Stimulated activated CD4-positive, alpha-beta T cell treated with anti-CD3 and anti-CD28 coated beads, Interleukin-2, amount 100 ng/mL, for 48 hours (primary cell): ENCODE data around the gene RASAL1.
A peak's percentile ranks its signal among the peaks of the same experiment; 100 is the strongest.

ENCODE experiments used
- DNase-seq, 2 donors: peaks; one replicate each; pipeline ENCODE4 v3.0.0-alpha.2; 2020

RASAL1 gene

GRCh38 chr12:113162102-113163029 lies 26.8 kb upstream of the RASAL1 start:
- no peak for DNase-seq

GRCh38 chr12:113161415-113162016 lies 26.0 kb upstream of the RASAL1 start:
- no peak for DNase-seq

- DNase-seq, result no peak
Measured at GRCh38 chr12:113159937-113160336, 24.4 kb upstream of the RASAL1 start.

- DNase-seq, result no peak
Measured at GRCh38 chr12:113158439-113159203, 23.1 kb upstream of the RASAL1 start.

GRCh38 chr12:113157218-113157859 lies 21.8 kb upstream of the RASAL1 start:
- no peak for DNase-seq

- no peak for DNase-seq
Measured at GRCh38 chr12:113155646-113156045, 20.1 kb upstream of the RASAL1 start.

- DNase-seq, result no peak
Measured at GRCh38 chr12:113155060-113155459, 19.5 kb upstream of the RASAL1 start.

GRCh38 chr12:113154351-113154973 lies 18.9 kb upstream of the RASAL1 start:
- peak in 1 of 2 donors; percentile 25 for DNase-seq

- DNase-seq, result peak; percentile 44 to 53
Measured at GRCh38 chr12:113152835-113153814, 17.6 kb upstream of the RASAL1 start.

- no peak for DNase-seq
Measured at GRCh38 chr12:113152196-113152834, 16.8 kb upstream of the RASAL1 start.

- DNase-seq, result no peak
Measured at GRCh38 chr12:113151655-113152054, 16.1 kb upstream of the RASAL1 start.

GRCh38 chr12:113149361-113150150 lies 14.0 kb upstream of the RASAL1 start, which contains the start of gene CFAP73:
Gene CFAP73 (plus strand): TSS chr12:113149724. CDS start chr12:113149858, 134 bp downstream.
- no peak for DNase-seq

GRCh38 chr12:113146999-113147398 lies 11.4 kb upstream of the RASAL1 start:
- DNase-seq, result no peak

- DNase-seq, result no peak
Measured at GRCh38 chr12:113145720-113146551, 10.4 kb upstream of the RASAL1 start.

- no peak for DNase-seq
Measured at GRCh38 chr12:113144806-113145205, 9.2 kb upstream of the RASAL1 start.

- DNase-seq, result no peak
Measured at GRCh38 chr12:113143959-113144358, 8.4 kb upstream of the RASAL1 start.

- DNase-seq, result no peak
Measured at GRCh38 chr12:113142886-113143332, 7.3 kb upstream of the RASAL1 start.

GRCh38 chr12:113142173-113142885 lies 6.8 kb upstream of the RASAL1 start:
- DNase-seq, result no peak
